HepG2 (cell line): Measurements from ENCODE around the gene CDH23. TPM values are rescaled to one million over a fixed set of nuclear protein-coding genes. Genes with fewer than 3 reads are reported as not detected.

Experiments
- ATAC-seq: fragments of 200-7000 bp; cut with Tn5 transposase; 3 replicates; pipeline ENCODE4 v1.9.1; 2020; ENCODE audit warnings: mild to moderate bottlenecking, moderate library complexity
- BruUV-seq: library from RNA; stranded (reverse); fragments of 400-500 nt; replicated peaks from 2 replicates; lab custom pipeline; 2021; lab: Mats Ljungman, UMichigan
- CTCF ChIA-PET: fragments of 300-600 bp; formaldehyde crosslinking; extraction: SDS; loops from one replicate; lab custom pipeline; 2021; ENCODE audit warnings: low total read pairs, inconsistent platforms, low intra/inter-chr PET ratio; lab: Yijun Ruan, JAX
- POLR2A ChIA-PET: fragments of 350-600 bp; sonication (Branson Sonifier 250); formaldehyde crosslinking; loops from one replicate; lab custom pipeline; 2020; ENCODE audit warnings: antibody characterized with exemption, inconsistent platforms; lab: Yijun Ruan, JAX
- DNase-seq: peaks from one replicate; pipeline ENCODE4 v3.0.0-alpha.2; 2015; ENCODE audit warnings: low spot score
- FAIRE-seq: peaks from 3 replicates; lab custom pipeline; 2011; peaks lifted over from hg19 to GRCh38; lab: Jason Lieb, UNC
- H2AFZ ChIP-seq: one replicate; pipeline ENCODE4 v1.6.1; 2011; ENCODE audit warnings: low read length, inconsistent platforms
- H3K27ac ChIP-seq: fragments of 300-600 bp; 3 replicates; pipeline ENCODE4 v1.8.0; 2011; ENCODE audit warnings: mixed run types, mild to moderate bottlenecking, mixed read lengths, low read length, inconsistent platforms; ENCODE audit not compliant: insufficient read depth; ENCODE audit errors: extremely low read length
- H3K27me3 ChIP-seq, 2 experiments: fragments of 200-600 bp in 1 of 2; 2 replicates in 1 of 2; 3 replicates in 1 of 2; pipeline versions ENCODE4 v1.6.0 to v1.8.0; 2011; ENCODE audit warnings: low read length in 2 of 2, mild to moderate bottlenecking in 2 of 2, moderate library complexity in 2 of 2, inconsistent platforms in 1 of 2; ENCODE audit not compliant: insufficient read depth in 2 of 2, control insufficient read depth in 1 of 2
- H3K36me3 ChIP-seq, 2 experiments: fragments of 200-600 bp in 1 of 2; replicated peaks in 1 of 2; 2 replicates in 1 of 2; 3 replicates in 1 of 2; pipeline versions ENCODE4 v1.5.1 to v1.8.0; 2011; ENCODE audit warnings: low read length in 2 of 2, inconsistent platforms in 1 of 2; ENCODE audit not compliant: insufficient read depth in 2 of 2, control insufficient read depth in 1 of 2
- H3K4me1 ChIP-seq: 2 replicates; pipeline ENCODE4 v1.5.1; 2012; ENCODE audit warnings: low read length, inconsistent platforms; ENCODE audit not compliant: insufficient read depth
- H3K4me2 ChIP-seq: 2 replicates; pipeline ENCODE4 v1.6.0; 2011; ENCODE audit warnings: low read depth, low read length, inconsistent platforms
- H3K4me3 ChIP-seq, 3 experiments: fragments of 200-600 bp in 1 of 3; sonication (generic), shearing (Covaris generic) in 1 of 3; replicated peaks in 1 of 3; 2 replicates each; pipeline ENCODE4 v1.5.1; 2011 to 2016; ENCODE audit warnings: low read length in 3 of 3, inconsistent platforms in 2 of 3, low read depth in 2 of 3, mild to moderate bottlenecking in 2 of 3, control low read depth in 1 of 3, mixed read lengths in 1 of 3; ENCODE audit not compliant: insufficient read depth in 1 of 3
- H3K79me2 ChIP-seq: one replicate; pipeline ENCODE4 v1.6.1; 2011; ENCODE audit warnings: low read length, inconsistent platforms; ENCODE audit not compliant: insufficient read depth
- H3K9ac ChIP-seq: 2 replicates; pipeline ENCODE4 v1.6.0; 2011; ENCODE audit warnings: mild to moderate bottlenecking, low read depth, low read length, inconsistent platforms; ENCODE audit not compliant: insufficient read depth
- H3K9me3 ChIP-seq: 2 replicates; pipeline ENCODE4 v1.5.1; 2012; ENCODE audit warnings: mild to moderate bottlenecking, low read length
- H4K20me1 ChIP-seq: 2 replicates; pipeline ENCODE4 v1.6.0; 2011; ENCODE audit warnings: inconsistent platforms, mild to moderate bottlenecking, low read length, moderate library complexity; ENCODE audit not compliant: insufficient read depth
- ARHGAP35 ChIP-seq: sonication (generic); formaldehyde crosslinking; IDR thresholded peaks from 2 replicates; pipeline ENCODE4 v1.9.0; 2022; ENCODE audit warnings: mild to moderate bottlenecking, inconsistent platforms, moderate library complexity, missing genetic modification reagents, borderline replicate concordance
- HIVEP1 ChIP-seq: sonication (generic); formaldehyde crosslinking; IDR thresholded peaks from 2 replicates; pipeline ENCODE4 v1.4.0; 2020; ENCODE audit warnings: mild to moderate bottlenecking, missing genetic modification reagents
- JDP2 ChIP-seq: sonication (generic); formaldehyde crosslinking; IDR thresholded peaks from 2 replicates; pipeline ENCODE4 v1.8.1; 2022; ENCODE audit warnings: missing genetic modification reagents, borderline replicate concordance
- KDM5A ChIP-seq: fragments of 200-600 bp; sonication (generic); IDR thresholded peaks from 2 replicates; pipeline ENCODE4 v1.7.0; 2018; ENCODE audit warnings: antibody characterized with exemption, mild to moderate bottlenecking, low read length, borderline replicate concordance
- REXO4 ChIP-seq: sonication (generic); formaldehyde crosslinking; IDR thresholded peaks from 2 replicates; pipeline ENCODE4 v1.8.0; 2022; ENCODE audit warnings: missing genetic modification reagents, mild to moderate bottlenecking, borderline replicate concordance
- SCMH1 ChIP-seq: sonication (generic); formaldehyde crosslinking; IDR thresholded peaks from 2 replicates; pipeline ENCODE4 v1.9.0; 2021; ENCODE audit warnings: missing genetic modification reagents, mild to moderate bottlenecking, borderline replicate concordance
- ZC3H4 ChIP-seq: sonication (generic); formaldehyde crosslinking; IDR thresholded peaks from 2 replicates; pipeline ENCODE4 v1.4.0; 2020; ENCODE audit warnings: missing genetic modification reagents, borderline replicate concordance
- ZFX ChIP-seq: sonication (generic); formaldehyde crosslinking; IDR thresholded peaks from 2 replicates; pipeline ENCODE4 v1.4.0; 2020; ENCODE audit warnings: mild to moderate bottlenecking, low read depth, missing genetic modification reagents, moderate library complexity
- ZNF598 ChIP-seq: sonication (generic); formaldehyde crosslinking; IDR thresholded peaks from 2 replicates; pipeline ENCODE4 v1.5.1; 2020; ENCODE audit warnings: mild to moderate bottlenecking, missing genetic modification reagents, borderline replicate concordance
- ZNF777 ChIP-seq: sonication (generic); formaldehyde crosslinking; IDR thresholded peaks from 2 replicates; pipeline ENCODE4 v1.4.0; 2020; ENCODE audit warnings: missing genetic modification reagents
- WGBS: methylation state at CpG from one replicate; pipeline ENCODE4 v1.1.6; 2017; ENCODE audit warnings: low lambda C conversion rate; 5-methylcytosine and 5-hydroxymethylcytosine counted together
- in situ Hi-C: cut with HindIII; loops from 2 replicates; pipeline ENCODE4 v1.10.0; 2017; ENCODE audit warnings: low pct_unique_long_range_greater_than_20kb; ENCODE audit not compliant: extremely low pct_ligation_motif_present
- intact Hi-C: fragments of 100-400 bp; cut with micrococcal nuclease; formaldehyde crosslinking; loops from one replicate; pipeline ENCODE4 v1.10.0; 2022; ENCODE audit not compliant: unreplicated experiment
- polyA plus RNA-seq, 8 experiments: library from polyadenylated mRNA; depleted of rRNA in 3 of 8; stranded (reverse) in 7 of 8; unstranded in 1 of 8; fragments of >200 nt; fragmentation: Illumina TruSeq in 4 of 8; extraction: Trizol in 4 of 8; gene quantifications; 2 replicates each; pipeline versions ENCODE4 v1.2.1 to v1.2.3, GENCODE V29; 2011 to 2016; ENCODE audit warnings: low read depth in 4 of 8, missing spikeins in 1 of 8, mixed read lengths in 1 of 8; ENCODE audit not compliant: insufficient read depth in 1 of 8
- total RNA-seq, 5 experiments: library from RNA; depleted of rRNA; stranded (reverse); fragments of >200 nt; fragmentation: Illumina TruSeq; extraction: Trizol; gene quantifications; 2 replicates each; pipeline ENCODE4 v1.2.3, GENCODE V29; 2016; ENCODE audit warnings: low read depth in 1 of 5
- TF ChIP-seq, protein P1 (sequence below): sonication (generic); formaldehyde crosslinking; IDR thresholded peaks from 2 replicates; pipeline ENCODE4 v1.9.0; 2021; ENCODE audit warnings: missing genetic modification reagents, mild to moderate bottlenecking, borderline replicate concordance
- TF ChIP-seq, protein P2 (sequence below): IDR thresholded peaks from 2 replicates; pipeline ENCODE4 v1.6.1; 2016
- TF ChIP-seq, protein P3 (sequence below): sonication (generic); formaldehyde crosslinking; IDR thresholded peaks from 2 replicates; pipeline ENCODE4 v1.4.0; 2020; ENCODE audit warnings: missing genetic modification reagents
- TF ChIP-seq, protein P4 (sequence below): sonication (generic); formaldehyde crosslinking; IDR thresholded peaks from 2 replicates; pipeline ENCODE4 v1.4.0; 2020; ENCODE audit warnings: missing genetic modification reagents, borderline replicate concordance
- TF ChIP-seq, protein P5 (sequence below): sonication (generic); formaldehyde crosslinking; IDR thresholded peaks from 2 replicates; pipeline ENCODE4 v1.5.0; 2020; ENCODE audit warnings: mild to moderate bottlenecking, missing genetic modification reagents
- TF ChIP-seq, protein P6 (sequence below): sonication (generic); formaldehyde crosslinking; IDR thresholded peaks from 2 replicates; pipeline ENCODE4 v1.8.0; 2022; ENCODE audit warnings: mild to moderate bottlenecking, missing genetic modification reagents; ENCODE audit not compliant: insufficient replicate concordance

Gene CDH23
- total and polyA plus RNA-seq, 2 of the 13 experiments (the other 11 are each of a cell fraction or from before 2014, with no cell fraction given), result 0.13 TPM; not detected in 1

DNA sequence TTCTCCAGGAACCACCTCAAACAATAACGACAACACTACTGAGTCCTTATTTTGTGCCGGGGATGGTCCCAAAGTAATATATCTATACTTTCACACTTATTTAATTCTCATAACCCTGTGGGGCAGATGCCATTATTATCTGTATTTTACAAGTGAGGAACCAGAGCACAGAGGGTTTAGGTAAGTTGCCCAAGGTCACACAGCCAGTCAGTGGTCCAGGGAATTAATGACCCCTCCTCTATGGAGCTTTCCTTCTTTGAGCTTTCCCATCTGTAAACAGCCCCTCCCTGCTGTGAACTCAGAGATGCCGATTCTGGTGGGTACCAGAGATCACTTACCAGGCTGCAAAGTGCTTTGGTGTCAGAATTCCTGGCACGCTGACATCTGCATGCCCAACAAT lies 217.2 kb downstream of the CDH23 start:
- FAIRE-seq (no peak), ATAC-seq (no peak), DNase-seq (no peak)
- Histone ChIP-seq H3K4me3 (no peak overlapping the region), H3K4me1 (peaks cover 7% of the 10 kb centered on the region; the same call in 1 of the 2 replicates), H3K4me2 (no peak overlapping the region), H3K36me3 (no peaks in the 10 kb centered on the region), H3K27ac (no peak overlapping the region), H2AFZ (no peak overlapping the region), H3K79me2 (no peaks in the 10 kb centered on the region), H3K27me3 (peaks cover 1 to 9% of the 10 kb centered on the region in 2 experiments; a peak in 3 of 5 replicates), H4K20me1 (no peaks in the 10 kb centered on the region), H3K9me3 (no peaks in the 10 kb centered on the region), H3K9ac (no peak overlapping the region)
- in situ Hi-C loops, result loop anchor here (10.0 kb wide), 1 partner anchor 299 kb away; the partner anchor contains the start of gene SLC29A3
- POLR2A ChIA-PET, result no interaction called here
- intact Hi-C loops, result no loop called here
- CTCF ChIA-PET, result no interaction called here
- no TSS peak for BruUV-seq
- WGBS, result 68% methylated on average over 4 of the region's 4 CpGs
- TF ChIP-seq, protein P1, sequence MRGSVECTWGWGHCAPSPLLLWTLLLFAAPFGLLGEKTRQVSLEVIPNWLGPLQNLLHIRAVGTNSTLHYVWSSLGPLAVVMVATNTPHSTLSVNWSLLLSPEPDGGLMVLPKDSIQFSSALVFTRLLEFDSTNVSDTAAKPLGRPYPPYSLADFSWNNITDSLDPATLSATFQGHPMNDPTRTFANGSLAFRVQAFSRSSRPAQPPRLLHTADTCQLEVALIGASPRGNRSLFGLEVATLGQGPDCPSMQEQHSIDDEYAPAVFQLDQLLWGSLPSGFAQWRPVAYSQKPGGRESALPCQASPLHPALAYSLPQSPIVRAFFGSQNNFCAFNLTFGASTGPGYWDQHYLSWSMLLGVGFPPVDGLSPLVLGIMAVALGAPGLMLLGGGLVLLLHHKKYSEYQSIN, result no peak
- TF ChIP-seq ZNF777 (CRISPR knock-in tag), result no peak
- TF ChIP-seq JDP2, result no peak
- no peak for TF ChIP-seq ZC3H4 (CRISPR knock-in tag)
- no peak for TF ChIP-seq ZNF598 (CRISPR knock-in tag)
- TF ChIP-seq, protein P2, sequence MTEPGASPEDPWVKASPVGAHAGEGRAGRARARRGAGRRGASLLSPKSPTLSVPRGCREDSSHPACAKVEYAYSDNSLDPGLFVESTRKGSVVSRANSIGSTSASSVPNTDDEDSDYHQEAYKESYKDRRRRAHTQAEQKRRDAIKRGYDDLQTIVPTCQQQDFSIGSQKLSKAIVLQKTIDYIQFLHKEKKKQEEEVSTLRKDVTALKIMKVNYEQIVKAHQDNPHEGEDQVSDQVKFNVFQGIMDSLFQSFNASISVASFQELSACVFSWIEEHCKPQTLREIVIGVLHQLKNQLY (CRISPR knock-in tag), result no peak
- no peak for TF ChIP-seq REXO4 (CRISPR knock-in tag)
- TF ChIP-seq ZFX, result no peak
- TF ChIP-seq, protein P3, sequence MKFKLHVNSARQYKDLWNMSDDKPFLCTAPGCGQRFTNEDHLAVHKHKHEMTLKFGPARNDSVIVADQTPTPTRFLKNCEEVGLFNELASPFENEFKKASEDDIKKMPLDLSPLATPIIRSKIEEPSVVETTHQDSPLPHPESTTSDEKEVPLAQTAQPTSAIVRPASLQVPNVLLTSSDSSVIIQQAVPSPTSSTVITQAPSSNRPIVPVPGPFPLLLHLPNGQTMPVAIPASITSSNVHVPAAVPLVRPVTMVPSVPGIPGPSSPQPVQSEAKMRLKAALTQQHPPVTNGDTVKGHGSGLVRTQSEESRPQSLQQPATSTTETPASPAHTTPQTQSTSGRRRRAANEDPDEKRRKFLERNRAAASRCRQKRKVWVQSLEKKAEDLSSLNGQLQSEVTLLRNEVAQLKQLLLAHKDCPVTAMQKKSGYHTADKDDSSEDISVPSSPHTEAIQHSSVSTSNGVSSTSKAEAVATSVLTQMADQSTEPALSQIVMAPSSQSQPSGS (CRISPR knock-in tag), result no peak
- TF ChIP-seq KDM5A, result no peak
- TF ChIP-seq, protein P4, sequence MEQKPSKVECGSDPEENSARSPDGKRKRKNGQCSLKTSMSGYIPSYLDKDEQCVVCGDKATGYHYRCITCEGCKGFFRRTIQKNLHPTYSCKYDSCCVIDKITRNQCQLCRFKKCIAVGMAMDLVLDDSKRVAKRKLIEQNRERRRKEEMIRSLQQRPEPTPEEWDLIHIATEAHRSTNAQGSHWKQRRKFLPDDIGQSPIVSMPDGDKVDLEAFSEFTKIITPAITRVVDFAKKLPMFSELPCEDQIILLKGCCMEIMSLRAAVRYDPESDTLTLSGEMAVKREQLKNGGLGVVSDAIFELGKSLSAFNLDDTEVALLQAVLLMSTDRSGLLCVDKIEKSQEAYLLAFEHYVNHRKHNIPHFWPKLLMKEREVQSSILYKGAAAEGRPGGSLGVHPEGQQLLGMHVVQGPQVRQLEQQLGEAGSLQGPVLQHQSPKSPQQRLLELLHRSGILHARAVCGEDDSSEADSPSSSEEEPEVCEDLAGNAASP (CRISPR knock-in tag), result no peak
- TF ChIP-seq SCMH1 (CRISPR knock-in tag), result no peak
- TF ChIP-seq HIVEP1 (CRISPR knock-in tag), result no peak
- TF ChIP-seq ARHGAP35, result no peak
- TF ChIP-seq, protein P5, sequence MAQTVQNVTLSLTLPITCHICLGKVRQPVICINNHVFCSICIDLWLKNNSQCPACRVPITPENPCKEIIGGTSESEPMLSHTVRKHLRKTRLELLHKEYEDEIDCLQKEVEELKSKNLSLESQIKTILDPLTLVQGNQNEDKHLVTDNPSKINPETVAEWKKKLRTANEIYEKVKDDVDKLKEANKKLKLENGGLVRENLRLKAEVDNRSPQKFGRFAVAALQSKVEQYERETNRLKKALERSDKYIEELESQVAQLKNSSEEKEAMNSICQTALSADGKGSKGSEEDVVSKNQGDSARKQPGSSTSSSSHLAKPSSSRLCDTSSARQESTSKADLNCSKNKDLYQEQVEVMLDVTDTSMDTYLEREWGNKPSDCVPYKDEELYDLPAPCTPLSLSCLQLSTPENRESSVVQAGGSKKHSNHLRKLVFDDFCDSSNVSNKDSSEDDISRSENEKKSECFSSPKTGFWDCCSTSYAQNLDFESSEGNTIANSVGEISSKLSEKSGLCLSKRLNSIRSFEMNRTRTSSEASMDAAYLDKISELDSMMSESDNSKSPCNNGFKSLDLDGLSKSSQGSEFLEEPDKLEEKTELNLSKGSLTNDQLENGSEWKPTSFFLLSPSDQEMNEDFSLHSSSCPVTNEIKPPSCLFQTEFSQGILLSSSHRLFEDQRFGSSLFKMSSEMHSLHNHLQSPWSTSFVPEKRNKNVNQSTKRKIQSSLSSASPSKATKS (CRISPR knock-in tag), result no peak
- TF ChIP-seq, protein P6, sequence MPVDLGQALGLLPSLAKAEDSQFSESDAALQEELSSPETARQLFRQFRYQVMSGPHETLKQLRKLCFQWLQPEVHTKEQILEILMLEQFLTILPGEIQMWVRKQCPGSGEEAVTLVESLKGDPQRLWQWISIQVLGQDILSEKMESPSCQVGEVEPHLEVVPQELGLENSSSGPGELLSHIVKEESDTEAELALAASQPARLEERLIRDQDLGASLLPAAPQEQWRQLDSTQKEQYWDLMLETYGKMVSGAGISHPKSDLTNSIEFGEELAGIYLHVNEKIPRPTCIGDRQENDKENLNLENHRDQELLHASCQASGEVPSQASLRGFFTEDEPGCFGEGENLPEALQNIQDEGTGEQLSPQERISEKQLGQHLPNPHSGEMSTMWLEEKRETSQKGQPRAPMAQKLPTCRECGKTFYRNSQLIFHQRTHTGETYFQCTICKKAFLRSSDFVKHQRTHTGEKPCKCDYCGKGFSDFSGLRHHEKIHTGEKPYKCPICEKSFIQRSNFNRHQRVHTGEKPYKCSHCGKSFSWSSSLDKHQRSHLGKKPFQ (CRISPR knock-in tag), result no peak
